HG02884 (cell line): ENCODE measurements around the gene COL24A1.
"Not testable (repeated sequence)": the region's sequence is repeated elsewhere in the genome, so short reads cannot be mapped to it uniquely, and the experiment has no call there.

ENCODE experiments used
- ATAC-seq: cut with Tn5 transposase; IDR thresholded peaks from one replicate; pipeline ENCODE4 v1.9.1; 2021; ENCODE audit warnings: mild to moderate bottlenecking, moderate library complexity; ENCODE audit not compliant: unreplicated experiment

Gene COL24A1

DNA sequence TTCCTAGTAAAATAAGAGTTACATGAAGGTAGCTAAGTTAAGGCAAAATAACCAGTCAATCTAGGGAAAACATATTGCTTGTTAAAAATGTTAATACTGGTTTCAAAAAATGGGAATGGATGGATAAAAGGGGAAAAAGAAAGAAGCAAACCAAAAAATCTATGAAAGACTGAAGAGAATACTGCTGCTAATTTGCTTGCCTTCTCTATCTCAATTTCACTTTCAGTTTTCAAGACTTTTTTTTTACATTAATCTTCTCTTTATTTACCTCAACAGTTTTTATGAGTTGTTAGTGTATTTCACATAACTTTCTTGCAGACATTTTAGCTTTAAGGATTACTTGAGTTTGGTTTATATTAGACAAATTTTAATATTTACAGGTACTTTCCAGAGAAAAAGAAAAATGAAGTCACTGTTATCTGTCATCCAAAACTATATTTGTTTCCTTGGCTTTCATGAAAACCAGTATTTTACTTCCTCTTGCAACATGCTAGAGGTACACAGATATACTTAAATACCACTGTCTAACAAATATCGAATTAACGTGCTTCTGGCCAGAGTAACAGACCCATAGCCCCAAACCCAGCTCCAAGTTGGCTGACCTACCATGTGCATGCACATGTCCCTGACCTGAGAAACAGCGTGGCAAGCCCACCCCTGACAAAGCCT is 70.7 kb downstream of the COL24A1 start:
- ATAC-seq = no peak

- no peak for ATAC-seq
Measured at GRCh38 chr1:86084998-86085397, 71.6 kb downstream of the COL24A1 start.

DNA sequence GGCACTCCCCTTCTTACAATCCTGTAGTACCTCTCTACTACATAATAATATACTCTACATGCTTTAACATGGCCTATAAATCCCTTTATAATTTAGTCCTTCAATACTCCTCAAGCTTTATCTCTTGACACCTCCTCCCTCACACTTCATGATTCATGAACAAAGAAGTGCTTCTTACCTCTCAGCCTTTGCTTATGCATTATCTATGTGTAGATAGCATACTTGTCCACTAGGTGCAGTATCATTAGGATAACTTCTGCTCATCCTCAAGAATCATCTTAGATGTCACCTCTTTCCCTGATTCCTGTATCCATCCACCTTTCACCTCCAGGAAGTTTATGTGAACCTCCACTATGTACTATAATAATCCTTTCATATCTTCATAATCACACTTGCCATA is 74.4 kb downstream of the COL24A1 start:
- no peak for ATAC-seq

GRCh38 chr1:86072474-86072873 is 84.1 kb downstream of the COL24A1 start:
- not testable (repeated sequence) for ATAC-seq

DNA sequence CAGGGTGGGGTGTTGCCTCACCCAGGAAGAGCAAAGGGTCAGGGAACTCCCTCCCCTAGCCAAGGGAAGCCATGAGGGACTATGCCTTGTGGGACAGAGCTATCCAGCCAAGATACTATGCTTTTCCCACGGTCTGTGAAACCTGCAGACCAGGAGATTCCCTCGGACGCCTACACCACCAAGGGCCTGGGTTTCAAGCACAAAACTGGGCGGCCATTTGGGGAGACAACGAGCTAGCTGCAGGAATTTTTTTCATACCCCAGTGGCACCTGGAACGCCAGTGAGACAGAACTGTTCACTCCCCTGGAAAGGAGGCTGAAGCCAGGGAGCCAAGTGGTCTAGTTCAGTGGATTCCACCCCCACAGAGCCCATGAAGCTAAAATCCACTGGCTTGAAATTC is 84.7 kb downstream of the COL24A1 start:
- ATAC-seq = not testable (repeated sequence)

- ATAC-seq = no peak
Measured at GRCh38 chr1:86069757-86070145, 86.8 kb downstream of the COL24A1 start.

DNA sequence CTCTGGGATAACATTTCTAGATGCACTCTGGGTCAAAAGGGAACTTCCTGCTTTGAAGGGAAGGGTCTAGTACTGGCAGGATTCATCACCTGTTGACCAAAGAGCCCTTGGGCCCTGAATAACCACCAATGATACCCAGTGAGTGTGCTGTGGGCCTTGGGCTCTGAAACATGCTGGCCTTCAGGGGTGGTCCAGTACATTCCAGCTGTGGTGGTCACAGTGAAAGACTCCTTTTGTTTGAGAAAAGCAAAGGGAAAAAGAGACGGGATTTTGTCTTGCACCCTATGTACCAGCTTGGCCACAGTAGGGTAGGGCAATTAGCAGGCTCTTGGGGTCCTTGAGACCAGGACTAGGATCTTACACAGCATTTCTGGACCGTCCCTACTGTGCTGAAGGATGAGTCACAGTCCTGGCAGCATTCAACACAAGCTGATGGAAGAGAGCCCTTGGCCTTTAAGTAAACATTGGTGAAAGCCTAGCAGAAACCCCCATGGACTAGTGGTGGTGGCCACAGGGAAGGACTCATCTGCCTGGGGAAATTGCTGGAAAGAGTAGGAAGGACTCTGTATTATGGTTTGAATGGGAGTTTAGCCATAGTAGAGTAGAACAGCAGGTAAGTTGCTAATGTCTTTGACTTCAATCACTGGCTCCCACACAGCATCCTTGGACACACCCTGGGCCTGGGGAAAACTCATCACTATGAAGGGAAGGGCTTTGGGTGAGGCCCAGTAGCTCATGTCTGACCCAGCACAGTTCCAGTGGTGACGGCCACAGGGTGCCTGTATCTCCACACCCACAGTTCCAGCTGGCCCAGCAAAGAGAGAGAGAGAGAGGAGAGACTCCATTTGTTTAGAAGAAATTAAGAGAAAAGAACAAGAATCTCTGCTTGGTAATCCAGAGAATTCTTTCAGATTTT is 87.5 kb downstream of the COL24A1 start:
- ATAC-seq = no peak

DNA sequence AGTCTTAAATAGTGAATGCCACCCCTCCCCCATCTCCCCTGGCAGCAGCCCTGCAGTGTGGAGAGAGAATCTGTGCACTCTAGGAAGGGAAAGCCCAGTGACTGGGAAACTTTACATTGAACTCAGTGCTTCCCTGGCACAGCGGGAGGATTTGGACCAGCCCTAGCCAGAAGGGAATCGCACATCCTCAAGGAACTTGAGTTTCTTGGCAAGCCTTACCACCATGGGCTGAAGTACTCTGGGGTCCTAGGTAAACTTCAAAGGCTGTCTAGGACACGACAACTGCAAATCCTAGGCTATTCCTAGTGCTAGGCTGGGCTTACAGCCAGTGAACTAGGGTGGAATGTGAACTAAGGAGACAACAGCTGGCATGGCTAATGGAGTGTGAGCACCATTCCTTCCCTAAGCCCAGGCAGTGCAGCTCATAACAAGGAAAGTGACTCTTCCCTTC is 88.3 kb downstream of the COL24A1 start:
- ATAC-seq = no peak

DNA sequence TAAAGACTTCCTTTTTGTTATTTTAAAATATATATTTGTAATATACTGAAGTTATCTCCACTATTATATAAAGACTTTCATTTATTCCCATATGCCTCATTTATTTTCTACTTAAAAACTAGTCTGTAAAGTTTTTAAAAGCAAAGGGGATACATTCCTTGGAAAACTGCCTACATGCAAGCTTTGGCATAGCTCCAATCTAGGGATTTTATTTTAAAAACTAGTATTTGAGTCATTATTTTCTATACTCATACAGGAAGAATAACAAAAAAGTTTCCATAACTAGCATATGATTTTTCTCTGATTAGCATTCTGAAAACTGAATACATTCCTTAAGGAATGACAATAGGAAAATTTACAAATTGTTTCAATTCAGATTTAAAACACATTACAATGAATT is 88.9 kb downstream of the COL24A1 start:
- no peak for ATAC-seq

- ATAC-seq = no peak
Measured at GRCh38 chr1:86064899-86065298, 91.7 kb downstream of the COL24A1 start.

DNA sequence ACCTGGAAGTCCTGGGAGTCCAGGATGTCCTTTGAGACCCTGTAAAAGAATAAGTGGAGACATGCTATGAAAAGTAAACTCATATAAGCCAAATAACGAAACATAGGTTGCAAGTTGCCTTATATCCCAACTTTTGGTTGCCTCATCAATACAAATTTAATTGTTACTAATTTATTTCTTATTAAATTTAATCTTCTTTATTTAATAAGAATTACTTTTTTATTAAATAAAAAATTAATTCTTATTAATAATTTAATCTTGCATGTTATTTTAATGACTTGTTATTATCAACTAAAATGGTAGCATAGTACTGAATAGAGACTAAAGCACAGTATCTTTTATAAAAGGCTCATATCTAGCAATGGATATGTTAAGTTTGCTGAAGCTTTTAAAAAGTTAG is 92.9 kb downstream of the COL24A1 start:
- no peak for ATAC-seq

GRCh38 chr1:86062453-86062852 is 94.1 kb downstream of the COL24A1 start:
- no peak for ATAC-seq

- peak; percentile 75 for ATAC-seq
Measured at GRCh38 chr1:86061551-86061990, 95.0 kb downstream of the COL24A1 start.

DNA sequence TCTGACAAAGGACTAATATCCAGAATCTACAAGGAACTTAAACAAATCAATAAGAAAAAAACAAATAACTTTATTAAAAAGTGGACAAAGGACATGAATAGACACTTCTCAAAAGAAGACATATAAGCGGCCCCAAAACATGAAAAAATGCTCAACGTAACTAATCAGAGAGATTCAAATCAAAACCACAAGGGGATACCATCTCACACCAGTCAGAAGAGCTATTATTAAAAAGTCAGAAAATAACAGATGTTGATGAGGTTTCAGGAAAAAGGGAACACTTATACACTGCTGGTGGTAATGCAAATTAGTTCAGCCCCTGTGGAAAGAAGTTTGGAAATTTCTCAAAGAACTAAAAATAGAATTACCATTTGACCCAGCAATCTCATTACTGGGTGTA is 102.2 kb downstream of the COL24A1 start:
- no peak for ATAC-seq

DNA sequence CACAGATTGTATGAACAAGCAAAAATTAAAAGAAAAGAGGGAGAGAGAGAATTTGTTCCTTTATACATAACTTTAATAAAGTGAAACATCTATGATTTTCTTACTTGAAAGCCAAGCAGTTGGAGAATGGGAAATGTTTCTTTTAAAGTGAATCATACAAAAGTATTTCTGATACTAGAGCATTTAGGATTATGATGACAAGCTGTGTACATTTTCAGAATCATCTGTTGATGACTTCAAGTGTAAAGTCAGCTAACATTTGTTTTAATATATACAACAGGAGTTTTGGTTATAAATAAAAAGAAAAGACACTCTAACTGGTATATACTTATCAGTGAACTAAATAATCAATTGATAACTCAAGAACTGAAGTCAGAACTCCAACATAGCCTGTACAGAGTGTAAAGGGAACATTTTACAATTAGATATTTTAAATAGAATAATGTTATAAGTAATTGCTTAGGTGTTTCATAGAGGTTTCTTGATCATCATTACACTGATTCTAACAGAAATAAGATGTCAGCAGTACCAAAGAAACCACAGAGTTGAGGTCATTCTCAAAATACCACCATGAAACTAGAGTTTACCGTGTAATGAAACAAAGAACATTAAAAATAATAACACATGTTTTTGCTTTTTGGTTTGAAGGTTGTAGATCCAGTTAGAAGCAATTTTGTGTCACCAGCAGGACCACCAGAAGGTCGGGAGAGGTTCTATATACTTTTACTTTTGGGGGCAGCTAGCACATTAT is 103.4 kb downstream of the COL24A1 start:
- ATAC-seq = peak; percentile 57

- no peak for ATAC-seq
Measured at GRCh38 chr1:86035101-86035500, 121.5 kb downstream of the COL24A1 start.

DNA sequence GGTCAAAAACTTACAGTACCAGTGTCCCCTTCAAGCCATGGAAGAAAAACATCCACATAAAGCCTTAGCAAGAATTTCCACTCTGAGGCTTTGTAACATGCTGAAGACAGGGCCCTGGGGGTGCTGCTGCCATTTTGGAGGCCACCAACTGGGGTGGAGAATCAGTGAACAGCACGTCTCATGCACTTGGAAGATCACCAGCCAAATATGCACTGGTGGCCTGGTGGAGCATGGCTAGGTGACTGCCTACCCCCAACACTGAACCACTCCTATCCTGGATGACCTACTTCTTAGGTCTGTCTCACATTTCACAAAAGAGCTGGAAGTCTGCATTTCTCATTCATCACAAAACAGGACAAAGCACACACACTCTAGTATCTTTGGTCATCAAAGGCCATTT is 126.4 kb downstream of the COL24A1 start:
- no peak for ATAC-seq

DNA sequence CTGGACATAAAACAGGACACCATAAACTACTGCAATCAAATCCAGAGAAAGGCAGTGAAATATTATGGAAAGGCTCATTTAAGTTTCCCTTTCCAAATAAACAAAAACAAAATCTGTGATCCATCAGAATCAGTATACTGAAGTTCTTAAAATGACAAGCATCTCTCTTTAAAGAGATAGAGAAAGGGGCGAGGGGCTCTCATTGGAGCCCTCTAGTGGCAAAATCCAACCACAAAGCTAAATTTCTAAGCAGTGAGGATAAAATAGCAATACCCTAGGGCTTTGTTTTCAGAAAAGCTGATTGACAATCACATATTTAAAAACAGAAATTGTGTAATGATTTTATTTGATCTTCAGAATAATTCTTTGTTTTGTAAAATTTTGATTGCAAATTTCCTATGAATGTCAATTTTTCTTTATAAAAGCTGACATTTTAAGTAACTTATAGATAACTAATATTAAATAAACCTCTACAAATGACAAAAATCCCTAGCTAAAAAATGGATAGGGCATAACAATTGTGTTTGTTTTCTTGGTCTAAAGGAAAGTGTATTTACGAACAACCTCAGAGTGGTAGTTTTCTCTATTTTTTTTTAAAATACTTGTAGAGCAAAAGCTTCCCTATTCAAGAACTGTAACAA is 138.2 kb downstream of the COL24A1 start:
- ATAC-seq = no peak

GRCh38 chr1:86016076-86016759 is 140.4 kb downstream of the COL24A1 start:
- peak; percentile 66 for ATAC-seq

DNA sequence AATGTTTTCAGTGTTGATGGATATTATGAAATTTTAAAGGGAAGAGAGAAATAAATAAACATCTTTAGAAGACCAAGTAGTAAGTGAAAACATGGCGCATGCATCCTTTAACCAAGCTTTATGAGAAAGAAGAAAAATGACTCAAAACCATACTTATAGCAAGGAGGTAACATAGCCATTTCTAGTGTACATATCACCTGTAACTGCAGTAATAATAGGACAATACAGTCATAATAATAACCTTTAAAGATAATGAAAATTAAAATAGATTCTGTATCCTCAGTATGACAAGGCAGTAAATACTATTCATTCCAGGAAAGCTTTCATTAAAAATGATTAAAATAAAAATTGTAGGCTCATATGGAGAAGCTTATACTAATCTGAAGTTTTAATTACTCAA is 141.2 kb downstream of the COL24A1 start:
- peak; percentile 40 for ATAC-seq
